Smooth muscle cell (in vitro differentiated cells): ENCODE data around the gene RAB27A. TPM values are rescaled to one million over a fixed set of nuclear protein-coding genes. Genes with fewer than 3 reads are reported as not detected.

Experiments
- DNase-seq: peaks from one replicate; lab custom pipeline; 2025; ENCODE audit not compliant: unreplicated experiment; lab: John Stamatoyannopoulos, UW
- H2AFZ ChIP-seq: fragments of 200-600 bp; sonication (generic); 2 replicates; pipeline ENCODE4 v1.6.0; 2016; ENCODE audit warnings: antibody characterized with exemption, low read depth, mild to moderate bottlenecking
- H3F3A ChIP-seq: fragments of 200-600 bp; sonication (generic); 2 replicates; pipeline ENCODE4 v1.6.0; 2017; ENCODE audit warnings: antibody characterized with exemption, low read depth
- H3K27ac ChIP-seq: fragments of 200-600 bp; sonication (generic); 2 replicates; pipeline ENCODE4 v1.5.1; 2016; ENCODE audit warnings: low read depth, mild to moderate bottlenecking
- H3K27me3 ChIP-seq: fragments of 200-600 bp; sonication (generic); 2 replicates; pipeline ENCODE4 v1.6.1; 2016; ENCODE audit warnings: low read depth, mild to moderate bottlenecking
- H3K36me3 ChIP-seq: fragments of 200-600 bp; sonication (generic); 2 replicates; pipeline ENCODE4 v1.5.1; 2016; ENCODE audit warnings: low read depth
- H3K4me1 ChIP-seq: fragments of 200-600 bp; sonication (generic); 2 replicates; pipeline ENCODE4 v1.5.1; 2016; ENCODE audit warnings: low read depth
- H3K4me2 ChIP-seq: fragments of 200-600 bp; sonication (generic); 2 replicates; pipeline ENCODE4 v1.6.0; 2016; ENCODE audit warnings: mild to moderate bottlenecking
- H3K4me3 ChIP-seq: fragments of 200-600 bp; sonication (generic); 2 replicates; pipeline ENCODE4 v1.5.1; 2016; ENCODE audit warnings: mild to moderate bottlenecking
- H3K79me2 ChIP-seq: fragments of 200-600 bp; sonication (generic); 2 replicates; pipeline ENCODE4 v1.6.0; 2016; ENCODE audit warnings: low read depth, mild to moderate bottlenecking
- H3K9ac ChIP-seq: fragments of 200-600 bp; sonication (generic); 2 replicates; pipeline ENCODE4 v1.6.0; 2016; ENCODE audit warnings: low read depth
- H3K9me3 ChIP-seq: fragments of 200-600 bp; sonication (generic); replicated peaks from 2 replicates; pipeline ENCODE4 v1.5.1; 2016; ENCODE audit warnings: low read depth
- H4K20me1 ChIP-seq: fragments of 200-600 bp; sonication (generic); 2 replicates; pipeline ENCODE4 v1.6.0; 2016; ENCODE audit warnings: low read depth
- WGBS: methylation state at CpG from one replicate; pipeline ENCODE4 v1.1.7; 2016; ENCODE audit warnings: low lambda C conversion rate; 5-methylcytosine and 5-hydroxymethylcytosine counted together
- polyA plus RNA-seq: library from polyadenylated mRNA; unstranded; fragments of >200 nt; fragmentation: Nextera tagmentation; extraction: Ambion mirVana; gene quantifications from 2 replicates; pipeline ENCODE4 v1.2.1, GENCODE V29; 2016
- total RNA-seq: library from RNA; depleted of rRNA; stranded (reverse); fragments of >200 nt; gene quantifications from 2 replicates; pipeline ENCODE4 v1.2.3, GENCODE V29; 2014
- TF ChIP-seq, protein P1 (sequence below): fragments of 200-600 bp; sonication (generic); IDR thresholded peaks from 2 replicates; pipeline ENCODE4 v1.5.1; 2017; ENCODE audit warnings: borderline replicate concordance, mild to moderate bottlenecking, antibody characterized with exemption; ENCODE audit not compliant: insufficient read depth, poor library complexity, severe bottlenecking

RAB27A gene
- total and polyA plus RNA-seq, 2 experiments from 2014 or later: 14.6 to 15.6 TPM

DNA sequence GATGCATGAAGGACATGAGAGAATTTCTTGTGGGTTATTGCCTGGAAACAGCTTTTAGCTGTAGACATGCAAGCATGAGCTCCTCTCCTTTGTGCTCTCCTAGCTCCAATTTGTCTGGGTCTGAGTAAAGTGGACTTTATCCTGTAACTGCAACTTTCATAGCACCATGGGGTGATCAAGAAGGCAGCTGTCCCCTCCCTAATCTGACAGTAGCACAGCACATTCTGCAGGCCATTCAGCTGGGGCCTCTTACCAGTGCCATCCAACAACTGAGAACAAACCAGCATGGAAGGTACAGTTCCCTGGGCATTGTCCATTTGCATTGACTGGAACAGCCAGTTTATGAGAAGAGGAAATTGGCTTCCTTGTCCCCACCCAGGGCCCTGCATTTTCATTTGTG is 7.7 kb upstream of the RAB27A start:
- TF ChIP-seq, protein P1, sequence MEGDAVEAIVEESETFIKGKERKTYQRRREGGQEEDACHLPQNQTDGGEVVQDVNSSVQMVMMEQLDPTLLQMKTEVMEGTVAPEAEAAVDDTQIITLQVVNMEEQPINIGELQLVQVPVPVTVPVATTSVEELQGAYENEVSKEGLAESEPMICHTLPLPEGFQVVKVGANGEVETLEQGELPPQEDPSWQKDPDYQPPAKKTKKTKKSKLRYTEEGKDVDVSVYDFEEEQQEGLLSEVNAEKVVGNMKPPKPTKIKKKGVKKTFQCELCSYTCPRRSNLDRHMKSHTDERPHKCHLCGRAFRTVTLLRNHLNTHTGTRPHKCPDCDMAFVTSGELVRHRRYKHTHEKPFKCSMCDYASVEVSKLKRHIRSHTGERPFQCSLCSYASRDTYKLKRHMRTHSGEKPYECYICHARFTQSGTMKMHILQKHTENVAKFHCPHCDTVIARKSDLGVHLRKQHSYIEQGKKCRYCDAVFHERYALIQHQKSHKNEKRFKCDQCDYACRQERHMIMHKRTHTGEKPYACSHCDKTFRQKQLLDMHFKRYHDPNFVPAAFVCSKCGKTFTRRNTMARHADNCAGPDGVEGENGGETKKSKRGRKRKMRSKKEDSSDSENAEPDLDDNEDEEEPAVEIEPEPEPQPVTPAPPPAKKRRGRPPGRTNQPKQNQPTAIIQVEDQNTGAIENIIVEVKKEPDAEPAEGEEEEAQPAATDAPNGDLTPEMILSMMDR: no peak
- H3K36me3 ChIP-seq: no peaks in the 10 kb centered on the region
- no peaks in the 10 kb centered on the region for H3F3A ChIP-seq
- no peaks in the 10 kb centered on the region for H3K4me1 ChIP-seq
- no peak overlapping the region for H3K27ac ChIP-seq
- H3K79me2 ChIP-seq: no peaks in the 10 kb centered on the region
- H3K4me3 ChIP-seq: no peak overlapping the region
- no peaks in the 10 kb centered on the region for H3K9me3 ChIP-seq
- no peaks in the 10 kb centered on the region for H3K27me3 ChIP-seq
- no peak overlapping the region for H3K4me2 ChIP-seq
- H2AFZ ChIP-seq: no peak overlapping the region
- H3K9ac ChIP-seq: no peak overlapping the region
- no peaks in the 10 kb centered on the region for H4K20me1 ChIP-seq
- DNase-seq: no peak

DNA sequence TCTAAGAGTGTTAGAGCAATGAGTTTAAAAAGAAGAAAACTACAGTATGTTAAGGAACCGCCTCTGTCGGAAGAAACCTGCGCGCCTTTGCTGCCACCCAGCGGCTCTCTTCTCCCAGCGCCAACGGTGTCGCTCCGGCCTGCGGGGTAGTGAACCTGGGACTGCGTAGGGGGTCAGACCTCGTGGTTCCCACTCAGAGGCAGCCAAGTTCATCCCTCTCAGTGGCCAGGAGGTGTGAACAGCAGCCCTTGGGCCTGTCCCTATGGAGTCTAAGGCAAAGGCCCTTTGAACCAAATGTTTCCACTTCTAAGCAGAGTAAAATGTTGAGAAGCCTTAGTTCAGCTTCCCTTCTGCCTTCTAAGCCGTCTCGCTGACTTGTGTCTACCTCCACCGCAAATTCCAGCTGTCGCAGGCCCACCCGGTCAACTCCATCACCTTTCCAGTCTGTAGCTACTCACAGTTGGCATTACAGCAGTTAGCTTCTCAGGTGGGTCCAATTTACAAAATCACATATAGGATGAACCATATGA is 980 bp upstream of the RAB27A start:
- Histone ChIP-seq H3K27ac (peak overlapping the region; percentile 82), H3K9me3 (no peaks in the 10 kb centered on the region), H3K79me2 (peaks cover 31% of the 10 kb centered on the region), H3F3A (no peaks in the 10 kb centered on the region), H3K36me3 (no peaks in the 10 kb centered on the region), H3K4me1 (peaks cover 7% of the 10 kb centered on the region), H3K27me3 (no peaks in the 10 kb centered on the region), H2AFZ (peak overlapping the region; percentile 99), H4K20me1 (no peaks in the 10 kb centered on the region), H3K9ac (peak overlapping the region; percentile 90), H3K4me2 (peak overlapping the region; percentile 99), H3K4me3 (peak overlapping the region; percentile 99)
- peak; percentile 42 for DNase-seq
- WGBS: 28% methylated on average over 17 of the region's 17 CpGs
- TF ChIP-seq, protein P1: peak; percentile 93

DNA sequence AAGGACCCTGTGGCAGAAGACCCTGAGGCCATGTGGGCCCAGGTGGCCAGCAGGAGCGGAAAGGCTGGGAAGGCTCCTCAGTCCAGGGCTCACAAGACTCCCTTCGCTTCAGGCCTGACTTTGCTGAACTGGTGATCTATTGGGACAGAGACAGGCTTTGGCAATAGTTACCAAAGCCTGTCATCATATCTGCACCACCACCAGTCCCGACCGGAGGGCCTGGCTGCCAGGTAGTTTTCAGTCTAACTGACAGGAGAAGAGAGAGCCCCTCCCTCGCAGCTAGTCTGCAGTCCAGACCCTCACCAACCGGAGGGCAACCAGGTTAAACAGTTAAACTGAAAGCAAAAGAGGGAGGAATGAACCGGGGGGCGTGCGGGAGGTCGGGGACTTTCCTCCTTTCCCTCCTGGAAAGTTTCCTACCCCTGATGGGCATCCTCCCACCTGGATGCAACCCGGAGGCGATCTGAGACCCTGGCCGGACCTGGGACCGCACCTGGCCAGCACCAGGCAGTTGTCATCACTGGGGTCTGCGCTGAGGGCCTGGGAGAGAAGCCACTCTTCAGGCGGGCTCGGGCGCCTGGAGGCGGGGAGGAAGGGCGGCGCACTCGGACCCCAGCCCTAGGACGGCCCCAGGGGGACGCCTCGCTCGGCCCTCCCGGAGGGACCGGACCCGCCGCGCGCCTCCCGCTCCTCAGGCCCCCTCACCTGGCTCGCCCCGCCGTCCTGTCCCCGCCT is 435 bp downstream of the RAB27A start:
- TF ChIP-seq, protein P1: no peak
- Histone ChIP-seq H3K4me2 (peak overlapping the region; percentile 99), H3K27ac (peak overlapping the region; percentile 82), H3K27me3 (no peaks in the 10 kb centered on the region), H3K36me3 (no peaks in the 10 kb centered on the region), H3F3A (no peaks in the 10 kb centered on the region), H3K9me3 (no peaks in the 10 kb centered on the region), H4K20me1 (no peaks in the 10 kb centered on the region), H3K9ac (peak overlapping the region; percentile 90), H3K79me2 (peaks cover 44% of the 10 kb centered on the region), H2AFZ (peak overlapping the region; percentile 99), H3K4me3 (peak overlapping the region; percentile 99), H3K4me1 (peaks cover 7% of the 10 kb centered on the region)
- no peak for DNase-seq
- 7% methylated on average over 19 of the region's 37 CpGs for WGBS
